ENCODE data around the gene ZNF600.

DNA sequence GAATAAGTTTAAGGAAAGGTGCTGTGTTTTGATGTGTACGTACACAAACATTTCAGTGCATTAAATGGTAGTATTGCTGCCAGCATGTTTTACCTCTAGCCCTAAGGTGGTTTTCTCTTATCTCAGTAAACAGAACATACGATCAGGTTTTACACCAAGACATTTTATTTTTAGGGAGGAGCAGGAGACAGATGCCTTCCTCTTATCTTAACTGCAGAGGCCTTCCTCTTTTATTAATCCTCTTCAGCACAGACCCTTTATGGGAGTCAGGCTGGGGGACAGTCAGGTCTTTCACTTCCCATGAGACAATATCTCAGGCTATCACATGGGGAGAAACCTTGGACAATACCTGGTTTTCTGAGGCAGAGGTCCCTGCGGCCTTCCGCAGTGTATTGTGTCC lies 36.8 kb downstream of the ZNF600 start:
- TF ChIP-seq CTCF (IDR thresholded peaks at IDR 0.05; ENCODE audit: low read depth, low read length, poor library complexity, severe bottlenecking): no peak
- no peak for TF ChIP-seq EZH2phosphoT487 (IDR thresholded peaks at IDR 0.05; ENCODE audit: borderline replicate concordance, low read length)

Measured in DOHH2 (cell line).